ENCODE measurements around the gene ZBTB43.
A peak's percentile ranks its signal among the peaks of the same experiment; 100 is the strongest.
"Not testable (repeated sequence)": the region's sequence is repeated elsewhere in the genome, so short reads cannot be mapped to it uniquely, and the experiment has no call there.

The ZBTB43 gene

GRCh38 chr9:126790561-126790960 is 14.3 kb upstream of the ZBTB43 start:
- DNase-seq (ENCODE audit: low read depth, low spot score): no peak

DNA sequence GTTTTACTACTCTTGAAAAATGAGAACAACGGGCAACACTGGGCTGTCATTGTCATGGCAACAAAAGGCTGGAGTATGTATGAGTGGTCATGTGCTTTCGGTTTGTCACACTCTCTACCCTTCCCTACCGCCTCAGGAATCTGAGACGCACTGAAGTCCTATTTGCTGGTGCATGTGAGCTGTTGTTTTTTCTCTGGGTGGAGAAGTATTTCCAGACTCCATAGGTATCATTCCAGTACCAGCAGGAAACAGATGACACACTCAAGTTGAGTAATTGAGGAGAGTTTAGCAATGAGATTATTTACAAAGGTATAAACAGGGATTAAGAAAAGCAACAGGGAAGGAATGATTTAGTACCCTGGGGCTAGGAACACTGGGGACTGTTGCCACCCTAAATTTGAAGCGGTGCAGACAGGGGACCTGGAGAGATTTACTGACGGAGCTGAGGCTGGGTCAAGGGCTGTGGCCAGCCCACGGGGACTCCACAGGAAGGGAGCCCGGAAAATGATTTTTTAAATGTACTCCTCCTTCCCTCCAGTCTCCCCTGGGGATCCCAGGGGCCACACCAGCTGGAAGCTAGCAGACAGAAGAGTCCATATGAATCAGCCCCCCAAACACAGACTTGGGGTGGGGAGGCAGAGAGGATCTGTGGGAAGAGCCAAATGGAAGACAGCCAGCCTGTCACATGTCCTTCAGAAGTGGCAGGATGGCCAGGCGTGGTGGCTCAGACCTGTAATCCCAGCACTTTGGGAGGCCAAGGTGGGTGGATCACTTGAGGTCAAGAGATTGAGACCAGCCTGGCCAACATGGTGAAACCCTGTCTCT is 13.2 kb upstream of the ZBTB43 start:
- DNase-seq (ENCODE audit: low read depth, low spot score): peak; percentile 72

DNA sequence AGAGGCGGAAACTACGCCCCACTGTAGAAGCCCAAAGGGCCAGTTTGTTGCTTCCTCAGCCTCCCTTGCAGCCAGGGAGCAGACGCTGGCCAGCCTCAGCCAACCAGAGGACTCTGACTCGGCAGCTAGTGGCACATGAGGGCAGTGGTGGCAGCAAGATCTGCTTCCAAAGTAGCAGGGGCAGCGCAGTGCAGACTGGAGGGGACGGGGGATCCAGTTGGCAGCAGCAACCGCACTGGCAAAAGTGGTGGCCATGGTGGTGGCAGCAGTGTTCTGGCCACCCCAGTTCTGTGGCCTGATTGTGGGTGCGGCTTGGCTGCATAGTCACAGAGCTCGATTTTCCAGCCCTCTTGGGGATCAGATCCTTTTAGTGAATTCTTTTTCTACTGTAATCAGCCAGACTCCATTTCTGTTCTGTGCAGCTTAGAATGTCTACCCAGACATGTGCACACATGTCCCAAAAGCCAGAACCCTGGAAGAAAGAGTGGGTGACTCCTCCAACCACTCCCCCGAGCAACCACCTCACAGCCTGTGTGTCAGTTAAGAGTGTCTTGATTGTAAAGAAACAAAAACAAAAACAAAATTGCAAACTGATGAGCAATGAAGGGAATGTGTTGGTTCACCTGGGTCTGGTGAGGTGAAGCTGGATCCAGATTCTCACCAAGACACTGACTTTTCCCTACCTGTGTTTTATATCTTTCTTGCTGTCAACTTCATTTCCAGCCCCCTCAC is 11.0 kb upstream of the ZBTB43 start:
- DNase-seq (ENCODE audit: low read depth, low spot score): no peak

- DNase-seq (ENCODE audit: low read depth, low spot score): no peak
These were observed 10.4 kb upstream of the ZBTB43 start for GRCh38 chr9:126794441-126794840.

DNA sequence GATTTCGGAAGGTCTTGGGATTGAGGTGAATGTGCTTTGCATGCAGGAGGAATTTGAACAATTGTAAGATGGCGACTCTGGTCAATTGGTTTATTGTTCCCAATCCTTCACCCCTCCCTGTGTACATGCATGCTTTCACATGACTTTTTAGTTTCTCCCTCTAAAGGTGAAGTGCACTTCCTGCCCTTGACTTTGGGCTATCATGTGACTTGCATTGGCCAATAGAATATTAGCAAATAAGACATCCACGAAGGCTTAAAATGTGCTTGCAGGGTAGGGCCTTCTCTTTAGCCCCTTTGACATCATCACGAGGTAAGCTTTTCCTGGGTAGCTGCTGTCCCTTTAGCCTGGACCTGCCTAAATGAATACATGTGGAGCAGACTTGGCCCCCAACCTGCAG is 8.1 kb upstream of the ZBTB43 start:
- DNase-seq (ENCODE audit: low read depth, low spot score): no peak

- DNase-seq (ENCODE audit: low read depth, low spot score): no peak
These were observed 6.9 kb upstream of the ZBTB43 start for GRCh38 chr9:126797903-126798302.

DNA sequence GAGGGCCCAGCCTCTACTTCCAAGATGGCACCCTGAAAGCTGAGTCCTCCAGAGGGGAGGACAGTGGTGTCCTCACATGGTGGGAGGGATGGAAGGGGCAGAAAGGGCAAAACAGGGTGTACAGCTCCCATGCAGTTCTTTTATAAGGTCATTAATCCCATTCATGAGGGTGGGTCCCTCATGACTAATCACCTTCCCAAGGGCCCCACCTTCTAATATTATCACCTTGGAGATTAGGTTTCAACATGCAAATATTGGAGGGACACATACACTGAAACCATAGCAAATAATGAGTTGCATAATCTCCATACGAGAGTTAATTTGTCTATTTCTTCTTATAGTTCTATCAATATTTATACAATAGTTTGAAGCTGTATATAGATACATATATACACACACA is 5.8 kb upstream of the ZBTB43 start:
- DNase-seq (ENCODE audit: low read depth, low spot score): no peak

DNA sequence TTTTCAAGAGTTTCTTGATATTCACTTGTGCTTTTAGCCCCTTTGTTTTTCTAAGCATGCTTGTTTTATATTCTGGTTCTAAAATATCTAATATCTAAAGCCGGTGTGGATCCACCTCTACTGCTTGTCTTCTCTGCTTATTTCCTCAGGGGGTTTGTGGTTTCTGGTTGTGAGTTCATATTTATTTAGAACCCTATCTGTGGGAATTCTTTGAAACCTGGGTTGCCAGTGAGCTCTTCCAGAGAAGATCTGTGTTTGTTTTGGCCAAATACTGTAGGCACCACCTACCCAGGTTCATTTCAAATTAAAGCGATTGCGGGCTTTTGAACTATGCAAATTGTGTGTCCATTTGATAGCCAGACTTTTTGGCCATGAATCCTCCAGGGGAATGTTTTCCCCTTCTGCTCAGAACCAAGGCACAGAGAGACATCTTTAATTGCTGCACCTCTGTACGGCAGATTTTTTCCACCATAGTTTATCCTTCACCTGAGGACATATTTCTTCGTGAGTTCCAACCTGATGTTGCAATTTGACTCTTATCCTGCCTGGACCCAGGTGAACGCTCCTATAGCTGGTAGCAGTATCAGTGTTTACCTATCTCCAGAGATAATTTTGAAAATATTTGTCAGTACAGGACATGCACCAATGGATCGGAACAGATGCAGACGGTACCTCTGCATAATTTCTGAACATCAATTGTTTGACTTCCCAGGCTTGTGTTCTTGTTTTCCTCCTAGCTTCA is 2.4 kb upstream of the ZBTB43 start:
- no peak for DNase-seq (ENCODE audit: low read depth, low spot score)

DNA sequence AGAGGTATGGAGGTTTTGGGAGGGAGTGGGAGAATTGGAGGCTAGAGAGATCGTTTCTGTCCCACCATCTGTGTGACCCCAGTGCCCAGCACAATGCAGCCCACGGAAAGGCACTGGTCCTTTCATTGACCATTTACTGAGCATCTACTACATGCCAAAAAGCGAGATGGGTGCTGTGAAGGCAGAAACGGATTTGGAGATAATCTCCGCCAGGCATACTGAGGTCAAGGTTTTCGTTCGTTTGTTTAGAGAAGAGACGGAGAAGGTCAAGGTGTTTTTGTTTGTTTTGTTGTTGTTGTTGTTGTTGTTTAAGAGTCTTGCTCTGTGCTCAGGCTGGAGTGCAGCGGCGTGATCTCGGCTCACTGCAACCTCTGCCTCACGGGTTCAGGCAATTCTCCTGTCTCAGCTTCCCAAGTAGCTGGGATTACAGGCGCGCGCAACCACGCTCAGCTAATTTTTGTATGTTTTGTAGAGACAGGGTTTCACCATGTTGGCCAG is 593 bp upstream of the ZBTB43 start:
- no peak for DNase-seq (ENCODE audit: low read depth, low spot score)

DNA sequence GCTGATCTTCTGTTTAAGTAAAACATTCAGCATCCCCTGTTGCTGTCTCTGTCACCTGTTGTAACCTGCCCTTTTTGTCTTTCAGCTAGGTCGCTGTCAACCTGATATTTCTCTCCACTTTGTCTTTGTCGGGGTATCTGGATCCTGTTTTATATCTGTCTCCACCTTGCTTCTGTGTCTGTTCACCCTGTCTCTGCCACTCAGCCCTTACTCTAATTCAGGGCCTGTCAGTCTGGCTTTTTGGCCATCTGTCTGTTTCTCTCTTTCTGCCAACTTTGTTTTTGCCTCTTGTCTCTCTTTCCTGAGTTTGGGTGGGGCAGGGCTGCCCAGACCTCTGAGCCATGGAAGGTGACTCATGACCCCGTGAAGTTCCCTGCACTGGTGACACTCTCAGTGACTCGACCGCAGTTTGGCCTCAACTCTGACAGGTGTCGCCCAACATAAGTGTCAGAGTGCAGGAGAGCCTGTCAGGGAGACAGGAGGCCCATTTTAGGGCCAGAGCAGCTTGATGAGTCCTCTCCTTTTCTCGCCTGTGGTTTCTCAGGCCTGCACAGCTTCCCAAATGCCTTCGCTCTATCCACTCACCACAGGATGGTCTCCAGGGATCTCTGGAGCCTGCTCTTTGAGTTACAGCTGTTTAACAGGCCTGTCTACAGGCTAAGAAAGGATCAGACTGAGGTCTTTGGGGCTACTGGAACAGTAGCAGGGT is 868 bp downstream of the ZBTB43 start:
- DNase-seq (ENCODE audit: low read depth, low spot score): no peak

DNA sequence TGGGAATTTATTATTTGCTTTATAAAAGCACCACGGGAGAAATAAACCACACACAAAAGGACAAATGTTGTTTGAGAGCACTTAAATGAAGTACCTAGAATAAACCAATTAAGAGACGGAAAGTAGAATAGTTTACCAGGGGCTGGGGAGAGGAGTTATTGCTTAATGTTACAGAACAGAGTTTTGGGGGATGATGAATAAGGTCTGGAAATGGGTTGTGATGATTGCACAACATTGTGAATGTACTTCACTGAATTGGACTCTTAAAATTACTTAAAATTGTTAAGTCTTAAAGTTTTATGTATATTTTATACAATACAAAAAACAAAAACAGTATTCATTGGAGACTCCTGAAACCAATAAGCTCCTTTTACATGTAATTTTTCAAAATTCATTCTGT is 1.5 kb downstream of the ZBTB43 start:
- no peak for DNase-seq (ENCODE audit: low read depth, low spot score)

GRCh38 chr9:126809068-126809467 is 4.2 kb downstream of the ZBTB43 start:
- DNase-seq (ENCODE audit: low read depth, low spot score): no peak

GRCh38 chr9:126810221-126810620 is 5.4 kb downstream of the ZBTB43 start:
- DNase-seq (ENCODE audit: low read depth, low spot score): not testable (repeated sequence)

- DNase-seq (ENCODE audit: low read depth, low spot score): no peak
These were observed 8.2 kb downstream of the ZBTB43 start for GRCh38 chr9:126813072-126813471.

- no peak for DNase-seq (ENCODE audit: low read depth, low spot score)
These were observed 9.3 kb downstream of the ZBTB43 start for GRCh38 chr9:126814091-126814490.

GRCh38 chr9:126817615-126818014 is 12.8 kb downstream of the ZBTB43 start:
- DNase-seq (ENCODE audit: low read depth, low spot score): not testable (repeated sequence)

DNA sequence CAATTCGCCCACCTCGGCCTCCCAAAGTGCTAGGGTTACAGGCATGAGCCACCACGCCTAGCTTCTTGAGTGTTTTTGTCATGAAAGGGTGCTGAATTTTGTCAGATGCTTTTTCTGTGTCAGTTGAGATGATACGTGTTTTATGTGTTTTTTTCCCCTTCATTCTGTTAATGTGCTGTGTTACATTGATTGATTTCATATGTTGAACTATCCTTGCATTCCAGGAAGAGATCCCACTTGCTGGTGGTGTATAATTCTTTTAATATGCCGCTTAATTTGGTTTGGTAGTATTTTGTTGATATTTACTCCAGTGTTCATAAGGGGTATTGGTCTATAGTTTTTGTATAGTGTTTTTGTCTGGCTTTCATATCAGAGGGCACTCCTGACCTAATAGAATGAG is 13.6 kb downstream of the ZBTB43 start:
- no peak for DNase-seq (ENCODE audit: low read depth, low spot score)

DNA sequence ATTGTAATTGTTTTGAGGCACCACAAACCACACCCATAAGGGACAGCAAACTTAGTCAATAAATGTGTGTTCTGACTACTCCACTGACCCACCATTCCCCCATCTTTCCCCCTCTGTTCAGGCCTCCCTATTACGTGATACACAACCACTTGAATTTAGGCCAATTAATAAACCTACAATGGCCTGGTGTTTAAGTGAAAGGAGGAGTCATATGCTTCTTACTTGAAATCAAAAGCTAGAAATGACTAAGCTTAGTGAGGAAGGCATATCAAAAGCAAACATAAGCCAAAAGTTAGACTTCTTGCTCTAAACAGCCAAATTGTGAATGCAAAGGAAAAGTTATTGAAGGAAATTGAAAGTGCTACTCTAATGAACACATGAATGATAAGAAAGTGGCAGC is 14.6 kb downstream of the ZBTB43 start:
- DNase-seq (ENCODE audit: low read depth, low spot score): no peak

GRCh38 chr9:126822278-126822677 is 17.4 kb downstream of the ZBTB43 start:
- no peak for DNase-seq (ENCODE audit: low read depth, low spot score)

DNA sequence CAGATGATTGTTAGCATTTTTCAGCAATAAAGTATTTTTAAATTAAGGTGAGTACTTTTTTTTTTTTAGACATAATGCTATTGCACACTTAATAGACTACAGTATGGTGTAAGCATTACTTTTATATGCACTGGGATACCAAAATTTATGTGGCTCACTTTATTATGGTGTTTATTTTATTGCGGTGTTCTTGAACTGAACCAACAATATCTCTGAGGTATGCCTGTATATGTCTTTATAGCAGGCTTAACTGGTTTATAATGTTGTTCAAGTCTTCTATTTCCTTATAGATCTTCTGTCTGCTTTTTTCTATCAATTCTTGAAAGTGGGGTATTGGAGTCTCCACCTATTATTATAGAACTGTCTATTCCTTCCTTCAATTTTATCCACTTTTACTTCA is 18.0 kb downstream of the ZBTB43 start:
- no peak for DNase-seq (ENCODE audit: low read depth, low spot score)

DNA sequence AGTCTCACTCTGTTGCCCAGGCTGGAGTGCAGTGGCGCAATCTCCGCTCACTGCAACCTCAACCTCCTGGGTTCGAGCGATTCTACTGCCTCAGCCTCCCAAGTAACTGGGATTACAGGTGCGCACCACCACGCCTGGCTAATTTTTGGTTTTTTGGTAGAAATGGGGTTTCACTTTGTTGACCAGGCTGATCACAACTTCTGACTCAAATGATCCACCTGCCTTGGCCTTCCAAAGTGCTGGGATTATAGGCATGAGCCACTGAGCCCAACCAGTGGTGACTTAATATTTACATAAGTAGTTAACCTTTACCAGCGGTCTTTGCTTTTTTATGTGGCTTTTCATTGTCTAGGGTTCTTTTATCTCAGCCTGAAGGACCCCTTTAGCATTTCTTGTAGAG is 19.2 kb downstream of the ZBTB43 start:
- DNase-seq (ENCODE audit: low read depth, low spot score): not testable (repeated sequence)

- no peak for DNase-seq (ENCODE audit: low read depth, low spot score)
These were observed 22.4 kb downstream of the ZBTB43 start for GRCh38 chr9:126827227-126827626.
